NOMO-1 treated with DMSO at 0.1 percent for 48 hours (cell line): ENCODE measurements around the gene KRT35.
"Not testable (repeated sequence)": the region's sequence is repeated elsewhere in the genome, so short reads cannot be mapped to it uniquely, and the experiment has no call there.

Source experiments
- DNase-seq: peaks from one replicate; lab custom pipeline; 2025; ENCODE audit not compliant: unreplicated experiment; lab: John Stamatoyannopoulos, UW

The KRT35 gene

GRCh38 chr17:41462705-41463104, 18.2 kb downstream of the KRT35 start:
- no peak for DNase-seq

DNA sequence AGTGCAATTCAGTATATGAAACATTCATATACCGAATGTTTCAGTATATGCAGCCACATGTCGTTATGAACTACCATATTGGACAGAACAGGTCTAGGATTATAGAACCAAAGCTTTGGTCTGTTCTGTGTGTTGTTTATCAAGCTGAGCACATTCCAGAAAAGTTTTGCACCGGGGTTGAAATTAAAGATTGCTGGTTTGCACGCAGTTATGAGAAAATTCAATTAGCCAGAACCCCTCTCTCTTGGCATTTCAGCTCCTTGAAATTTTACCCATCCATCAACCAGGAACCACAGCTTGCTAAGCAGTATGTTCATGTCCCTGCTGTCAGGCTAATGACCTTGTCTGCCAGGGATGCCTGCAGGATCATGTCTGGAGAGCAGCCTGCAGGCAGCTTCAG, 23.3 kb downstream of the KRT35 start:
- no peak for DNase-seq

DNA sequence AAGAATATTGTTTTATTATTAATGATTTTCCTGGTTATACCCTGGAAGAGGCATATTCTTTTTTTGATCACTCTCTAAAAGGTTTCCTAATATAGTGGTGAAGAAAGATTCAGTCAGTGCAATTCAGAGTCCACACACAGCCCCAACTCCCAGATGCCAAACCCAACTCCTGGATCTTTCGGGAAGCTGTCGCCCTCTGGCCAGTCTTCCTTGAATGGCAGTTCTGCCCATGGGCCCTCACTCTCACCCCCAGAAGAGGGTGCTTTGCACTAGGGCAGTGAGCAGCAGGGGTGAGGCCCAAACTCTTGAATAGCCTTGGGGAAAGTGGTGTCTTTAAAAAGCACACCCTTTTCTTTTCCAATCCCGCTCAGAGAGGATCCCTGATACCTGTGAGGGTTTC, 24.7 kb downstream of the KRT35 start:
- DNase-seq = no peak

GRCh38 chr17:41455236-41455635, 25.7 kb downstream of the KRT35 start:
- DNase-seq = no peak

GRCh38 chr17:41453066-41453465, 27.9 kb downstream of the KRT35 start:
- no peak for DNase-seq

DNA sequence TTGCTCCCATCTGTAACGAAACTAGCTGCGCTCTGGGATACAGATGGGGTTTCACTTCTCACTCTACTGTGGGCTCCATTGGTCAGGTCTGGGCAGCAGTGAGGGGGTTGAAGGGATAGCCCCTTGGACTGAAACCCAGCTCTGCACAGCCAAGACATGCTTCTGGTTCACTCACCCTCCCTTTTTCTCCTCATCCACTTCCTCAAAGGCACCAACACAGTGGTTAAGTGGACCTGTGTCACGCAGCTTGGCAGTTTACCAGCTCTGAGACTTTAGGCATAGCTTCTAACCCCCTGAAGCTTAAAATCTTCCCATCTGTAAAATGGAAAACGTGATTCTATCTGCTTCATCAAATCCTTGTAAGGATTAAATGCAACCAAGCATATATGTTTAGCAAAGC, 28.7 kb downstream of the KRT35 start:
- DNase-seq = no peak

GRCh38 chr17:41451154-41451728, 29.7 kb downstream of the KRT35 start:
- no peak for DNase-seq

GRCh38 chr17:41449008-41449407, 31.9 kb downstream of the KRT35 start:
- DNase-seq = no peak

GRCh38 chr17:41448506-41448905, 32.4 kb downstream of the KRT35 start:
- no peak for DNase-seq

DNA sequence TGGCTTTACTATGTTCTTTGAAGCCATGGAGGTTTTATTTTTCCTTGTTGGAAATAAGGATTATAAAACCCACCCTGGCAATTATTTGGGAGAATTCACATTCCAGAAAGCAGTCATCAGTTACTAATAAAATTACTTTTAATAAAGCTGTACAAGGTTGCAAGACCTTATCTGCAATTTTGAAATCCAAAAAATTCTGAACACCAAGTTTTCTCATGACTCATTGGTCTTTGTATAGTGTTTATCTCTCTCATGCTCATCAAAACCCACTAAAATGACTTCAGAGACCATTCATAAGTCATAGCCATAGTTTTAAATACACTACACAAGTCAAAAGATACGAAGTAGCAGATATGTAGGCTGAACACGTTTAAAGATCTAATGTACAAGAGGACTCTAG, 34.1 kb downstream of the KRT35 start:
- no peak for DNase-seq

DNA sequence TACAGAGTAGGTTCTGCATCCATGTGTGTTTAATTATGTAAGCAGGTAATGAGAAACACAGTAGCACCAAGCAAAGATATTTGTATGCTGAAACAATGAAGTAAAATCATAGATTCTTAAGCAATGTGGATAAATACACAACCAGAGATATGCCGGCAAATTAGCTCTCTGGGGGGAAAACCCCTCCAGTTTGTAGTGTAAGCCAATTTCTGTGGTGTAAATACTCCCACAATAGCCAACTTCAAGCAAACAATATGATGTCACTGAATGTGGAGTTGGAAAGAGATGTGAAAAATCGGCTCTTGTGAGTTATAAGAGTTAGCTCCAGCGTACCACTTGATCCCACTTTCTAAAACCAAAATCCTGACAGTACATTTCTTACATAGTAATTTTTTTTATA, 36.3 kb downstream of the KRT35 start:
- DNase-seq = no peak

- DNase-seq = no peak
These were observed 36.8 kb downstream of the KRT35 start for GRCh38 chr17:41444186-41444585.

DNA sequence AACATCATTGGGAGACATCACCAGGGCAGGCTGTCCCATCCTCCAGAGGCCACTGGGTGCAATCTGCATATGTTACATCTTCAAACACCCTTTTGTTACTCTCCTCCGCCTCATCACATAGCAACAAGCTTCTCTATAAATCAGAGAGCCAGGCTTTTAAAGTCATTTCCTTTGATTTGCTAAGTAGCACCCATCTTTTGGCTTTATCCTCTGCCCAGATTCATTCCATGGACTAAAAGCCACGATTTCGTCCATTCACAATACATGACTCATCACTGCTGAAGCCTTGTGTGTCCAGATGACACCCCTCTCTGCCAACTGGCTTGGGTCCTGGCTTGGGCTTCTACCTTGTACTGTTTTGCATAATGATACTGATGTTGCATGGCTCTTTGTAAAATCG, 38.2 kb downstream of the KRT35 start:
- no peak for DNase-seq

- no peak for DNase-seq
These were observed 40.4 kb downstream of the KRT35 start, which contains the start of gene KRT38 for GRCh38 chr17:41440531-41441033. KRT38 (minus strand) TSS chr17:41440983; CDS start chr17:41440921, 62 bp downstream.

GRCh38 chr17:41439375-41439774, 41.6 kb downstream of the KRT35 start:
- DNase-seq = peak; percentile 22

GRCh38 chr17:41437769-41438168, 43.2 kb downstream of the KRT35 start:
- no peak for DNase-seq

GRCh38 chr17:41437254-41437653, 43.7 kb downstream of the KRT35 start:
- DNase-seq = no peak

DNA sequence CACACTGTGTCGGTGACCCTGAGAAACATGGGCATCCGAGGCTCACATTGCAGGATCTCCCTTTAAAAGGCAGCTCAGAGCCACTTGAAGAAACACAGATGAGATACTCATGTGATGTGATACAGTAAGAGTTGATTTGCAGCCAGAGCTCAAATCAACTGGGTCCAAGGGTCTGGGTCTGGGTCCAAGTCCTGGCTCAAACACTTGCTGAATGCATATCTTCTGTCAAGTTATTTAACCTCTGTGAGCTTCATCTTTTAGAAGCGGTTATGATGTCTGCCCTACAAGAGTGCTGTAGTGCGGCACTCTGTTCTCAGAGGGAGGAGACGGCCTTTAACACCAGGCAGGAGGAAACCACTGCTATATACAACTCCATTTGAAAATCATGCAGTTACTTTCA, 46.5 kb downstream of the KRT35 start:
- no peak for DNase-seq

GRCh38 chr17:41434005-41434404, 46.9 kb downstream of the KRT35 start:
- DNase-seq = no peak

DNA sequence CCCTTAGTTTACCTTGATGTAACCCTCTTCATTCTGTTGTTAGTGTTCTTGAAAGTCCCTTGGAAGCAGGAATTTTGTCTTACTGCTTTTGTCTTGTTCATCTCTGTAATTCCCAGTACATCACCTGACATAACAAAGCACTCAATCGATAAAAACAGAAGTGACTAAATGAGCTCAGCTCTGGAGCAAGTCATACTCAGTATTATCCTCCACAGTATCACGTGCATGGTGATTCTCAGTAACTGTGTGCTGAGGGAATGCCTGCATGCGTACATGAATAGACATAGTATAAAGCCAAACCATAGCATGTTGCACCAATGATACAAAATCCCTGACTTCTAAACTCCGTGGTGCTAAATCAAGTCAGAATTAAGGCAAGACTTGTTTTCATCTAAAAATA, 47.4 kb downstream of the KRT35 start:
- DNase-seq = no peak

- DNase-seq = not testable (repeated sequence)
These were observed 50.6 kb downstream of the KRT35 start for GRCh38 chr17:41430376-41430775.

- no peak for DNase-seq
These were observed 51.3 kb downstream of the KRT35 start for GRCh38 chr17:41429667-41430066.

GRCh38 chr17:41428591-41429291, 52.2 kb downstream of the KRT35 start:
- DNase-seq = no peak
